Transverse colon (tissue), 4 donors: ENCODE measurements around the gene CFAP54.

Experiments
- POLR2A ChIP-seq: fragments of 450-650 bp; IDR thresholded peaks from one replicate; pipeline ENCODE4 v1.6.1; 2016; ENCODE audit warnings: antibody characterized with exemption, mild to moderate bottlenecking, moderate library complexity
- POLR2AphosphoS5 ChIP-seq, 3 donors: sonication (generic); formaldehyde crosslinking; IDR thresholded peaks; one replicate each; pipeline ENCODE4 v1.6.1; 2016; ENCODE audit warnings: antibody characterized with exemption in 3 of 3
- TF ChIP-seq, protein P1 (sequence below), 5 experiments: fragments of 200-600 bp in 3 of 5; fragments of 450-650 bp in 2 of 5; sonication (generic) in 3 of 5; IDR thresholded peaks; 1 replicate in 2 of 5; 2 replicates in 3 of 5; pipeline ENCODE4 v1.5.1; 2016 to 2017; ENCODE audit warnings: antibody characterized with exemption in 5 of 5, inconsistent platforms in 3 of 5, mild to moderate bottlenecking in 2 of 5, moderate library complexity in 1 of 5

DNA sequence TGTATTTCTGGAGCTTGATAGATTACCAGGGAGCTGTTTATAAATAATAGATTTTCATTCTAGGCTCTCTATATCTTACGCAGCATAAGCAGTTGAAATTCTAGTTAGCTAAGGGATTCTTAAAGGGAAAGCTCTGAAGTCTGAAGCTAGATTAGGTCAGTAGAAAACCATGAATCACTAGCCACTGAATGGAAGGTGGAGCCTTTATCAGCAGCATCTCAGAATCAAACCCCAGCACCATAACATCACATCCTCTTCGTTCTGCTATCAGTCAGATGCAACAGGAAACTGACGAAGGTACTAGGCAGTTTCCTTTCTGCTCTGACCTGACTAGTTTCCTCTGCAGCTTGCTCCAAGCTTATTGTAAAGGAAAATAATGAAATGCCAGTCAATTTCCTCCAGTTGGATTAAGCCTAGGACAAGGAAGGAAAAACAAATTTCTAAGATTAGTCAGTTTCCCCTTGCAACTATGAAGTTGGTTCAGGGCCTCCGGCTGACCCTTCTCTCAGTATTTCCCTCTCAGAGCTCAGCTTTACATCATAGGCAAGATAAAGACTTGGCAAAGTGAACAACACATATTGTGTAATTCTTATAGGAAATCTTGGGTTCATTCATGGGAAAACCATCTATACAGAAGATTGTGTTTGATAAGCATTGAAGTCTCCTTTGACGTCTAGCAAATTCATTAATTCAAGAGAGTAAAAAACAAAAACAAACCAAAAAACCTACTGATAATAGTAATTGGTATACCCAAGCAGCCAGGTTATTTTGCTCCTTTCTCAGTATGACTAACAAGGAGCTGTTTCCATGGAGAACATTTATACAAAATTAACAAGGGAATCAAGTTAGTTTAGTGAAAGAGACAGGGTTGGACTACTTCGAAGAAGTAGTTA is 43.4 kb upstream of the CFAP54 start:
- TF ChIP-seq, protein P1, sequence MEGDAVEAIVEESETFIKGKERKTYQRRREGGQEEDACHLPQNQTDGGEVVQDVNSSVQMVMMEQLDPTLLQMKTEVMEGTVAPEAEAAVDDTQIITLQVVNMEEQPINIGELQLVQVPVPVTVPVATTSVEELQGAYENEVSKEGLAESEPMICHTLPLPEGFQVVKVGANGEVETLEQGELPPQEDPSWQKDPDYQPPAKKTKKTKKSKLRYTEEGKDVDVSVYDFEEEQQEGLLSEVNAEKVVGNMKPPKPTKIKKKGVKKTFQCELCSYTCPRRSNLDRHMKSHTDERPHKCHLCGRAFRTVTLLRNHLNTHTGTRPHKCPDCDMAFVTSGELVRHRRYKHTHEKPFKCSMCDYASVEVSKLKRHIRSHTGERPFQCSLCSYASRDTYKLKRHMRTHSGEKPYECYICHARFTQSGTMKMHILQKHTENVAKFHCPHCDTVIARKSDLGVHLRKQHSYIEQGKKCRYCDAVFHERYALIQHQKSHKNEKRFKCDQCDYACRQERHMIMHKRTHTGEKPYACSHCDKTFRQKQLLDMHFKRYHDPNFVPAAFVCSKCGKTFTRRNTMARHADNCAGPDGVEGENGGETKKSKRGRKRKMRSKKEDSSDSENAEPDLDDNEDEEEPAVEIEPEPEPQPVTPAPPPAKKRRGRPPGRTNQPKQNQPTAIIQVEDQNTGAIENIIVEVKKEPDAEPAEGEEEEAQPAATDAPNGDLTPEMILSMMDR (IDR thresholded peaks at IDR 0.05) = no peak
- TF ChIP-seq POLR2AphosphoS5 (IDR thresholded peaks at IDR 0.05) (peak in 2 of 3 donors; percentile 53 to 58), POLR2A (no peak)
